Activated T-helper 1 cell treated with Interleukin-2 at 50 U/mL for 16 hours (primary cell): ENCODE measurements around the gene CASD1.

ENCODE experiments used
- DNase-seq: peaks from one replicate; pipeline ENCODE4 v3.0.0-alpha.2; 2020; ENCODE audit warnings: low read depth

CASD1 gene

DNA sequence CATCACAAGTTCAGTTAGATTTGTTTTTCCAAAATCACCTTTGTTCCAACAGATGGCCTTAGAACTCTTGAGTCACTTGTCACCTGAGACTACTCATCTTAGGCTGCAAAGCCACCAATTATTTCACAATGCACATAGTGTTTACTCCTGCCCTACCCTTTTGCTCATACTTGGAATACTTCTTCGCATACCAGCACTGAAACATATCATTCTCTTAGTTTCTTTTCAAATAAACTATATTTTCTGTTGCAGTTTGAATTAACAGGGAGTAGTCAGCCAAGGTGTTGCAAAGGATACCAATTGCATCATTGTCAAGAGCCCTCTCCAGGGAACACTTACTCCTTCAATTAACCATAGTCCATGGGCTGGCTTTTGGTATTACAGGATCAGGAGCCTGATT, 71.0 kb downstream of the CASD1 start:
- no peak for DNase-seq

DNA sequence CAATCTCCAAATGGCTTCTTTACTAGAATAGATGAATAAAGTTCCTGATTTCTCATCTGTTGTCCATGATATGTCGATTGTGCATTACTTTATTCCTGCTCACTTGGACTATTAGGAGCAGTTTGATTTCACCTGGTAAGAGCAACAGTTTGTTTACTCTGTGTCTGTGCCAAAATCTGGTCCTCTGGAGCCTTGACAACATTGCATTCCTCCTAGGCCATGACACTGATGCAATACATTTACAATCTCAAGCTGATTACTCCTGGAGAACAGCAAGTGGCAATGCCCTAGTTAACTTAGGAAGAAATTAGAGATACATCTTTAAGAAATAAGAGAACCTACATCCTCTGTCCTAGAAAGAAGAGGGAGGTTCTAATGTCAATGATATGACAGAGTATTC, 74.5 kb downstream of the CASD1 start:
- no peak for DNase-seq

DNA sequence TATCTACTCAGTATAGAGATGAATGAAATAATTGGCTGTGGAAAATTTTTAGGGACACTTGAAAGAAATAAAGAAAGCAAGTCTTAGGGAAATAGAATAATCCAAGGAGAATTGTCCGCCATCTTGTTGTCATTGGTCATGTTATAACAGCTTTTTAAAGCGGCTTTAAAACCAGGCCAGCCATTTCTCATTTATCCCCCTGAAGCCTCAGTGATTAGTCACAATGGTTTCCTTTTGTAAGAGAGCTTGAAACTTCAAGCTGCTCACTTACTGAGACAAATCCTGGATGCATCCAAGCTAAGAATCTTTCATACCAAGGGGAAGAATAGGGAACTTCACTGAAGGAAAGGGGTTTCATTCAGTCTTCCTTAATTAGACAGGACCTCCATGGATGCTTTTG, 78.5 kb downstream of the CASD1 start:
- DNase-seq: no peak

DNA sequence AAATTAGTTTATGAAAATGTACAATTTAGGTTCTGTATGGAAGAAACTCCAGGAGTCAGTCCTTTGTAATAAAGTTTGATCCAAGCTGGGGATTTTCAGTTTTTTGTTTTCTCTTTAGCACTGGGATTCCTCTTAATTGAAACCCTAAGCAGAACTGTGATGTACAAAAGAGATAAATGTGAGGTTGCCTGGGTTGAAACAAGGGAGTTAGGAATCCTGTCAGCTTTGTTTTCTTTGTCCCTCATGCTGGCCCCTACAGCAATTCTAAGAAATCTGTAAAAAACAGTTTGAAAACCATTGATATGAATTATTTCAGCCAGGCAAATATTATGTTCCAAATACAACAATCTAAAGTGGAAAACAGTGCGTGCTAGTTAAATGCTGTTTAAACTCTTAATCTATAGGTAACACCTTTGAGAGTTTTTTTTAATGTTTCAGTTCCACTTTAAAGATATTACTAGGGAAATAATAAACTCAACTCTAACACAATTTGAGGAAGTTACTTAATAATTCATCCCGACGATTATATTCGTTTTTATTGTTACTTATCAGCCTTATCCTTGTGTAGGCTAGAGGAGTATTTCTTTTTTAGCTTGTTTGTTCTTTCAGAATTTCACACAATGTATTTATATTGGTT, 81.0 kb downstream of the CASD1 start:
- no peak for DNase-seq

DNA sequence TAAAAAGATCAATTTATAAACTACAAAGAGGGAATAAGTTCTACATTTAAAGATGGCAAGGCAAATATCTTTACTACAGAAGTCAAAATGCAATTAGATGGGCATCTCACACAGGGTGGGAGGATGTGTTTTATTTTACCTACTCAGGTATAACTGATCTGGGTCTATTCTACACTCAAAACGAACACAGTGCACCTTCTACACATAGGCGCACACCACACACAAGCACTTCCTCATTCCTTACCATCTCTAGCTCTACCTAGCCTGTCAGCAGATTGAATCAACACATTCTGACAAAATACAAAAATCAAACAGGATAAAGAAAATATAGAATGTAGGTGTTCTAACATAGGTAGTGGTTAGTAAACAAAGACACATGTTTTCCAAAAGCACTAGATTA, 81.6 kb downstream of the CASD1 start:
- DNase-seq: no peak

DNA sequence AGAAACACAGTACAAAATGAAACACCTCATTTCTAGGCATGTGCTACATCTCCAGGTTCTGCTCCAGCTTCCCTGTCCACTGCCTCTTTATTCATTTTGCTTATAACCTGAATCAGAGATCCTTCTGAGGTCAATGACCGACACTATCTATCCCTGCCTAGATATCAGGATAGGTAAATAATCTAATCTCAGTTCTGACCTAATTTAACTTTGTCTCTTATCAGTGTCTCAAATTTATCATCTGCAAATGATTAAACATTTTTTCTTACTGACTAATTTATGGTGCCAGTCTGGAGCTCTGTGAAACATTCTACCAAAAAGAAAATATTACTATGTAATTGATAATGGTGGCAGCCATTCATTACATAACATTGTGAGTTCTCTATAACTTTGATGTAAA, 85.3 kb downstream of the CASD1 start:
- DNase-seq: no peak

DNA sequence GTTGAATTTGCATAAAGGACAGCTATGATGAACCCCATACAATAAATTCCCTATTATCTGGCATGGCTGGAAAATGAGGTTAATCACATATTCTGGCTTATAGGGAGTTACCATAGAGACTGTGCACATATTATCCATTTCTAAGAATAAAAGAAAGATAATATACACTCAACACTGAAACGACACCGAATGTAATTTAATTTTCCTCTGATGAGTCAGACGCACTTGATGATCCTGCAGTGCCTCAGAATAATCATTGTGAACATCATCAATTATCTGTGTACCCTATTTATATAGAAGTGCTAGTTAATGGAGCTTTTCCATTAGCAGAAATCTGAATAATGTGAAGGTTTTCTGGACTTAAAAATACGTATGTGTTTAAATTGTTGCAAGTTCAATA, 86.1 kb downstream of the CASD1 start:
- DNase-seq: no peak

DNA sequence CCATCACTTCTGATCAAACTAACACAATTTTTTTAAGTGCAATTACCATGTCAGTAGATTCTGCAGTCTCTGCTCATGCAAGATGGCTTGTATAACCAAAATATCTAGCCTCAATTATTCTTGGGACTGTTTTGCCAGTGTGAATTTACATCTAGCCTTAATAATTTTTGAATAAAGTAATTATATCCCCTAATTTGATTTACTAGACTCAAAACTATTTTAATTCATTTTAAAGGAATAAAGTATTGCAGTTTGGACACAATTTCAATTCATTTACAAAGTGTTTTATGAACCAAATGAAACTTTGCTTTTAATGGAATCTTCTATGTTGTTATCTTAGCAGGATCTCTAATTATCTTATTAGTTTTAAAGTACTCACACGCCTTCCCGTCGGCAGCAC, 90.7 kb downstream of the CASD1 start:
- DNase-seq: no peak

DNA sequence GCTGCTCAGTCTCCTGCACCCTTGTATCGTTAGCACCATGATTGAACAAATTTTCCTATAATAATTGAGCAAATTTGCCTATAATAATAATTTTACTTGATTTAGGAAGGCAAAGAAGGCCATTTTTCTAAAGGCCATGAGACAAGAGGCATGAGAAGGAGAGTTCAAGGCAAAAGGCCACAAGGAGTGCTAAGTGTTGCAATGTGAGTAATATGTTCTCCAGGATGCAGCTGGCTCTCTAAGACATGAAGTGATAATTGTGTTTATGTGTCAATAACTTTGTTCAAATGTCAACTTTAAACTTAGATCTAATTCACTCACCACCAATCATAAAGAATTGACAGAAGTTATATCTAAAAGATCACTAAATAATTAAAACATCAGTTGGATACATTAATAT, 92.6 kb downstream of the CASD1 start:
- DNase-seq: no peak

DNA sequence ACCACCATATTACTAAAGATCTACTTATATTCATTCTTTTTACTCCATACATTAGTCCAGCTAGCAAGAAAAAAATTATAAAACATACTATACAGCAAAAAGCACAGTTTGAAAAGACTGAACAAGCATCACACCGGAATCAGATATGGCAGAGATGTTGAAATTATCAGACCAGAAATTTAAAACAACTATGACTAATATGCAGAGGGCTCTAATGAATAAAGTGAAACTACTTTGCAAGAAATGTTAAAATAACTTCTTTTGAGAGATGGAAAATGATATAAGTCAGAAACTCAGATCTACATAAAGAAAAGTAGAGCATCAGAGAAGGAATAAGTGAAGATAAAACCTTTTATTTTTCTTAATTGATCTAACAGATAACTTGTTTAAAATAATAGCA, 95.4 kb downstream of the CASD1 start:
- no peak for DNase-seq
